ENCODE results near the gene SENP7.

DNA sequence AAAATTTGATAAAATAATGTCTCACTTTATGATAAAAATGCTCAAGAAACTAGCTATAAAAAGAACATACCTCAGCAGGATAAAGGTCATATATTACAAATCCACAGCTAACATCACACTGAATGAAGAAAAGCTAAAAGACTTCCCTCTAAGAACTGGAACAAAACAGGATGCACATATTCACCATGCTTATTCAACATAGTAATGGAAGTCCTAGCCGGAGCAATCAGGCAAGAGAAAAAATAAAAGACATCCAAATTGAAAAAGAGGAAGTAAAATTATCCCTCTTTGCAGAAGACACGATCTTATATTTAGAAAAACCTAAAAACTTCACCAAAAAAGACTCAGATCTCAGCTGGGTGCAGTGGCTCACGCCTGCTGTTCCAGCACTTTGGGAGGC lies 34.0 kb downstream of the SENP7 start:
- TF ChIP-seq ELF4 (IDR thresholded peaks at IDR 0.05) (no peak), FOXM1 (IDR thresholded peaks at IDR 0.05; ENCODE audit: borderline replicate concordance) (no peak), ARNT (IDR thresholded peaks at IDR 0.05) (no peak), CTBP1 (IDR thresholded peaks at IDR 0.05; ENCODE audit: borderline replicate concordance) (no peak), SP1 (IDR thresholded peaks at IDR 0.05) (no peak), L3MBTL2 (conservative IDR thresholded peaks at IDR 0.05) (no peak), FOXA1 (IDR thresholded peaks at IDR 0.05) (no peak)
- TF ChIP-seq, protein P1, sequence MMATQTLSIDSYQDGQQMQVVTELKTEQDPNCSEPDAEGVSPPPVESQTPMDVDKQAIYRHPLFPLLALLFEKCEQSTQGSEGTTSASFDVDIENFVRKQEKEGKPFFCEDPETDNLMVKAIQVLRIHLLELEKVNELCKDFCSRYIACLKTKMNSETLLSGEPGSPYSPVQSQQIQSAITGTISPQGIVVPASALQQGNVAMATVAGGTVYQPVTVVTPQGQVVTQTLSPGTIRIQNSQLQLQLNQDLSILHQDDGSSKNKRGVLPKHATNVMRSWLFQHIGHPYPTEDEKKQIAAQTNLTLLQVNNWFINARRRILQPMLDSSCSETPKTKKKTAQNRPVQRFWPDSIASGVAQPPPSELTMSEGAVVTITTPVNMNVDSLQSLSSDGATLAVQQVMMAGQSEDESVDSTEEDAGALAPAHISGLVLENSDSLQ (IDR thresholded peaks at IDR 0.05), result no peak

Measured in HEK293T (cell line).